GM10248 (cell line): Measurements from ENCODE around the gene FOXK1.

Source experiments
- CTCF ChIA-PET: fragments of 300-600 bp; sonication (Branson Sonifier 250); formaldehyde crosslinking; extraction: SDS; loops from one replicate; lab custom pipeline; 2021; ENCODE audit warnings: antibody characterized with exemption; lab: Yijun Ruan, JAX
- POLR2A ChIA-PET: fragments of 350-650 bp; sonication (Branson Sonifier 250); formaldehyde crosslinking; extraction: SDS; loops from one replicate; lab custom pipeline; 2020; ENCODE audit warnings: antibody characterized with exemption; lab: Yijun Ruan, JAX
- DNase-seq: peaks from one replicate; pipeline ENCODE4 v3.0.0; 2012; ENCODE audit errors: extremely low spot score
- CTCF ChIP-seq: IDR thresholded peaks from 2 replicates; pipeline ENCODE4 v1.5.1; 2012; ENCODE audit warnings: mild to moderate bottlenecking, low read depth; ENCODE audit errors: extremely low read depth, missing control alignments, control extremely low read depth

Gene FOXK1

GRCh38 chr7:4715410-4715776 is 33.3 kb downstream of the FOXK1 start:
- ChIA-PET CTCF (interaction anchor here (2.1 kb wide), 1 partner anchor 9 kb away, joined by 4 read pairs; no protein-coding TSS in a partner anchor), POLR2A (no interaction called here)
- TF ChIP-seq CTCF, result no peak
- DNase-seq, result no peak

- POLR2A ChIA-PET, result no interaction called here
- DNase-seq, result no peak
- CTCF ChIA-PET, result interaction anchor here (2.1 kb wide), 1 partner anchor 8 kb away, joined by 4 read pairs; no protein-coding TSS in a partner anchor
- TF ChIP-seq CTCF, result no peak
Measured at GRCh38 chr7:4716946-4717795, 35.1 kb downstream of the FOXK1 start.

- CTCF ChIA-PET, result interaction anchor here (2.5 kb wide), 1 partner anchor 17 kb away, joined by 9 read pairs; no protein-coding TSS in a partner anchor
- no peak for DNase-seq
- no peak for TF ChIP-seq CTCF
- POLR2A ChIA-PET, result no interaction called here
Measured at GRCh38 chr7:4718075-4718474, 36.0 kb downstream of the FOXK1 start.

GRCh38 chr7:4720225-4720624 is 38.1 kb downstream of the FOXK1 start:
- DNase-seq, result no peak
- CTCF ChIA-PET, result interaction anchor here (0.5 to 2.5 kb wide), 4 partner anchors 18 to 28 kb away, joined by 3 to 9 read pairs (median 4); no protein-coding TSS in a partner anchor
- TF ChIP-seq CTCF, result no peak
- POLR2A ChIA-PET, result no interaction called here

- ChIA-PET CTCF (no interaction called here), POLR2A (no interaction called here)
- no peak for TF ChIP-seq CTCF
- DNase-seq, result no peak
Measured at GRCh38 chr7:4722308-4722707, 40.2 kb downstream of the FOXK1 start.

GRCh38 chr7:4722960-4723630 is 41.0 kb downstream of the FOXK1 start:
- no peak for DNase-seq
- ChIA-PET CTCF (interaction anchor here (0.9 kb wide), 1 partner anchor 12 kb away, joined by 3 read pairs; no protein-coding TSS in a partner anchor), POLR2A (no interaction called here)
- TF ChIP-seq CTCF, result no peak
